ENCODE results near the gene ALCAM.

The ALCAM gene

GRCh38 chr3:105436687-105437086 is 70.0 kb downstream of the ALCAM start:
- H3K4me1 ChIP-seq (ENCODE audit: control insufficient read depth in 1 of 2, insufficient read depth in 2 of 2, low read length in 2 of 2) = no peaks in the 10 kb centered on the region
- no peaks in the 10 kb centered on the region for H3K9me3 ChIP-seq (ENCODE audit: control insufficient read depth in 1 of 2, low read length in 2 of 2)
- no peaks in the 10 kb centered on the region for H3K36me3 ChIP-seq (ENCODE audit: control insufficient read depth in 1 of 2, insufficient read depth in 2 of 2, low read length in 2 of 2)
- H3K27ac ChIP-seq (ENCODE audit: low read length) = no peak overlapping the region
- H3K4me3 ChIP-seq (ENCODE audit: low read depth in 1 of 2, low read length in 2 of 2) = no peak overlapping the region
- H3K27me3 ChIP-seq (ENCODE audit: low read depth, low read length) = no peaks in the 10 kb centered on the region

GRCh38 chr3:105440113-105440512 is 73.4 kb downstream of the ALCAM start:
- no peaks in the 10 kb centered on the region for H3K27me3 ChIP-seq (ENCODE audit: low read depth, low read length)

GRCh38 chr3:105444725-105445124 is 78.0 kb downstream of the ALCAM start:
- H3K4me3 ChIP-seq (ENCODE audit: low read depth in 1 of 2, low read length in 2 of 2) = no peak overlapping the region
- H3K4me1 ChIP-seq (ENCODE audit: control insufficient read depth in 1 of 2, insufficient read depth in 2 of 2, low read length in 2 of 2) = no peaks in the 10 kb centered on the region
- H3K27me3 ChIP-seq (ENCODE audit: low read depth, low read length) = no peaks in the 10 kb centered on the region
- H3K27ac ChIP-seq (ENCODE audit: low read length) = no peak overlapping the region
- no peaks in the 10 kb centered on the region for H3K9me3 ChIP-seq (ENCODE audit: control insufficient read depth in 1 of 2, low read length in 2 of 2)
- no peaks in the 10 kb centered on the region for H3K36me3 ChIP-seq (ENCODE audit: control insufficient read depth in 1 of 2, insufficient read depth in 2 of 2, low read length in 2 of 2)

More at GRCh38 chr3:105440113-105440512, 73.4 kb downstream of the ALCAM start:
- no peak overlapping the region for H3K4me3 ChIP-seq (ENCODE audit: low read depth in 1 of 2, low read length in 2 of 2)
- no peaks in the 10 kb centered on the region for H3K36me3 ChIP-seq (ENCODE audit: control insufficient read depth in 1 of 2, insufficient read depth in 2 of 2, low read length in 2 of 2)
- H3K27ac ChIP-seq (ENCODE audit: low read length) = no peak overlapping the region
- H3K9me3 ChIP-seq (ENCODE audit: control insufficient read depth in 1 of 2, low read length in 2 of 2) = no peaks in the 10 kb centered on the region
- no peaks in the 10 kb centered on the region for H3K4me1 ChIP-seq (ENCODE audit: control insufficient read depth in 1 of 2, insufficient read depth in 2 of 2, low read length in 2 of 2)

- no peaks in the 10 kb centered on the region for H3K27me3 ChIP-seq (ENCODE audit: low read depth, low read length)
- no peak overlapping the region for H3K27ac ChIP-seq (ENCODE audit: low read length)
- no peaks in the 10 kb centered on the region for H3K4me1 ChIP-seq (ENCODE audit: control insufficient read depth in 1 of 2, insufficient read depth in 2 of 2, low read length in 2 of 2)
- no peaks in the 10 kb centered on the region for H3K9me3 ChIP-seq (ENCODE audit: control insufficient read depth in 1 of 2, low read length in 2 of 2)
- no peaks in the 10 kb centered on the region for H3K36me3 ChIP-seq (ENCODE audit: control insufficient read depth in 1 of 2, insufficient read depth in 2 of 2, low read length in 2 of 2)
- H3K4me3 ChIP-seq (ENCODE audit: low read depth in 1 of 2, low read length in 2 of 2) = no peak overlapping the region
These were observed 81.8 kb downstream of the ALCAM start for GRCh38 chr3:105448338-105448982.

- H3K27ac ChIP-seq (ENCODE audit: low read length) = no peak overlapping the region
These were observed 82.7 kb downstream of the ALCAM start for GRCh38 chr3:105449414-105449813.

GRCh38 chr3:105456017-105456416 is 89.3 kb downstream of the ALCAM start:
- Histone ChIP-seq H3K27ac (ENCODE audit: low read length) (no peak overlapping the region), H3K27me3 (ENCODE audit: low read depth, low read length) (no peaks in the 10 kb centered on the region), H3K9me3 (ENCODE audit: control insufficient read depth in 1 of 2, low read length in 2 of 2) (no peaks in the 10 kb centered on the region), H3K36me3 (ENCODE audit: control insufficient read depth in 1 of 2, insufficient read depth in 2 of 2, low read length in 2 of 2) (no peaks in the 10 kb centered on the region), H3K4me3 (ENCODE audit: low read depth in 1 of 2, low read length in 2 of 2) (no peak overlapping the region), H3K4me1 (ENCODE audit: control insufficient read depth in 1 of 2, insufficient read depth in 2 of 2, low read length in 2 of 2) (no peaks in the 10 kb centered on the region)

More at GRCh38 chr3:105449414-105449813, 82.7 kb downstream of the ALCAM start:
- H3K36me3 ChIP-seq (ENCODE audit: control insufficient read depth in 1 of 2, insufficient read depth in 2 of 2, low read length in 2 of 2) = no peaks in the 10 kb centered on the region
- no peaks in the 10 kb centered on the region for H3K9me3 ChIP-seq (ENCODE audit: control insufficient read depth in 1 of 2, low read length in 2 of 2)
- H3K4me3 ChIP-seq (ENCODE audit: low read depth in 1 of 2, low read length in 2 of 2) = no peak overlapping the region
- H3K4me1 ChIP-seq (ENCODE audit: control insufficient read depth in 1 of 2, insufficient read depth in 2 of 2, low read length in 2 of 2) = no peaks in the 10 kb centered on the region
- no peaks in the 10 kb centered on the region for H3K27me3 ChIP-seq (ENCODE audit: low read depth, low read length)

- H3K4me3 ChIP-seq (ENCODE audit: low read depth in 1 of 2, low read length in 2 of 2) = no peak overlapping the region
- H3K4me1 ChIP-seq (ENCODE audit: control insufficient read depth in 1 of 2, insufficient read depth in 2 of 2, low read length in 2 of 2) = no peaks in the 10 kb centered on the region
- no peaks in the 10 kb centered on the region for H3K9me3 ChIP-seq (ENCODE audit: control insufficient read depth in 1 of 2, low read length in 2 of 2)
- no peaks in the 10 kb centered on the region for H3K36me3 ChIP-seq (ENCODE audit: control insufficient read depth in 1 of 2, insufficient read depth in 2 of 2, low read length in 2 of 2)
- no peak overlapping the region for H3K27ac ChIP-seq (ENCODE audit: low read length)
- no peaks in the 10 kb centered on the region for H3K27me3 ChIP-seq (ENCODE audit: low read depth, low read length)
These were observed 92.0 kb downstream of the ALCAM start for GRCh38 chr3:105458518-105459215.

GRCh38 chr3:105459566-105460290 is 93.0 kb downstream of the ALCAM start:
- no peaks in the 10 kb centered on the region for H3K4me1 ChIP-seq (ENCODE audit: control insufficient read depth in 1 of 2, insufficient read depth in 2 of 2, low read length in 2 of 2)
- H3K27ac ChIP-seq (ENCODE audit: low read length) = no peak overlapping the region
- H3K9me3 ChIP-seq (ENCODE audit: control insufficient read depth in 1 of 2, low read length in 2 of 2) = no peaks in the 10 kb centered on the region

GRCh38 chr3:105463620-105464019 is 96.9 kb downstream of the ALCAM start:
- no peaks in the 10 kb centered on the region for H3K36me3 ChIP-seq (ENCODE audit: control insufficient read depth in 1 of 2, insufficient read depth in 2 of 2, low read length in 2 of 2)
- no peaks in the 10 kb centered on the region for H3K4me1 ChIP-seq (ENCODE audit: control insufficient read depth in 1 of 2, insufficient read depth in 2 of 2, low read length in 2 of 2)
- no peaks in the 10 kb centered on the region for H3K27me3 ChIP-seq (ENCODE audit: low read depth, low read length)
- H3K4me3 ChIP-seq (ENCODE audit: low read depth in 1 of 2, low read length in 2 of 2) = no peak overlapping the region
- no peak overlapping the region for H3K27ac ChIP-seq (ENCODE audit: low read length)
- no peaks in the 10 kb centered on the region for H3K9me3 ChIP-seq (ENCODE audit: control insufficient read depth in 1 of 2, low read length in 2 of 2)

More at GRCh38 chr3:105459566-105460290, 93.0 kb downstream of the ALCAM start:
- H3K36me3 ChIP-seq (ENCODE audit: control insufficient read depth in 1 of 2, insufficient read depth in 2 of 2, low read length in 2 of 2) = no peaks in the 10 kb centered on the region
- no peak overlapping the region for H3K4me3 ChIP-seq (ENCODE audit: low read depth in 1 of 2, low read length in 2 of 2)
- H3K27me3 ChIP-seq (ENCODE audit: low read depth, low read length) = no peaks in the 10 kb centered on the region

GRCh38 chr3:105465251-105465853 is 98.6 kb downstream of the ALCAM start:
- Histone ChIP-seq H3K27ac (ENCODE audit: low read length) (no peak overlapping the region), H3K9me3 (ENCODE audit: control insufficient read depth in 1 of 2, low read length in 2 of 2) (no peaks in the 10 kb centered on the region), H3K36me3 (ENCODE audit: control insufficient read depth in 1 of 2, insufficient read depth in 2 of 2, low read length in 2 of 2) (no peaks in the 10 kb centered on the region), H3K4me1 (ENCODE audit: control insufficient read depth in 1 of 2, insufficient read depth in 2 of 2, low read length in 2 of 2) (no peaks in the 10 kb centered on the region), H3K4me3 (ENCODE audit: low read depth in 1 of 2, low read length in 2 of 2) (no peak overlapping the region), H3K27me3 (ENCODE audit: low read depth, low read length) (no peaks in the 10 kb centered on the region)

- H3K4me3 ChIP-seq (ENCODE audit: low read depth in 1 of 2, low read length in 2 of 2) = no peak overlapping the region
- no peak overlapping the region for H3K27ac ChIP-seq (ENCODE audit: low read length)
- no peaks in the 10 kb centered on the region for H3K9me3 ChIP-seq (ENCODE audit: control insufficient read depth in 1 of 2, low read length in 2 of 2)
- no peaks in the 10 kb centered on the region for H3K36me3 ChIP-seq (ENCODE audit: control insufficient read depth in 1 of 2, insufficient read depth in 2 of 2, low read length in 2 of 2)
- H3K4me1 ChIP-seq (ENCODE audit: control insufficient read depth in 1 of 2, insufficient read depth in 2 of 2, low read length in 2 of 2) = no peaks in the 10 kb centered on the region
- H3K27me3 ChIP-seq (ENCODE audit: low read depth, low read length) = no peaks in the 10 kb centered on the region
These were observed 99.4 kb downstream of the ALCAM start for GRCh38 chr3:105466072-105466471.

Measured in muscle layer of duodenum (tissue), 2 donors.